H1 (cell line): ENCODE measurements around the gene PRMT2. TPM values are rescaled to one million over a fixed set of nuclear protein-coding genes. Genes with fewer than 3 reads are reported as not detected.

Experiments
- CTCF ChIA-PET: fragments of 300-600 bp; sonication (Branson Sonifier 250); formaldehyde crosslinking; loops from one replicate; lab custom pipeline; 2021; ENCODE audit not compliant: partially characterized antibody; lab: Charles Lee
- POLR2A ChIA-PET: fragments of 300-600 bp; sonication (Branson Sonifier 250); formaldehyde crosslinking; loops from one replicate; lab custom pipeline; 2021; ENCODE audit warnings: inconsistent platforms; ENCODE audit not compliant: partially characterized antibody; lab: Charles Lee
- DNase-seq, 2 experiments: peaks; one replicate each; pipeline versions ENCODE4 v3.0.0 to v3.0.0-alpha.2; 2010 to 2022; ENCODE audit warnings: low spot score in 2 of 2, low read depth in 1 of 2, mixed read lengths in 1 of 2
- FAIRE-seq: peaks from 2 replicates; lab custom pipeline; 2011; peaks lifted over from hg19 to GRCh38; lab: Jason Lieb, UNC
- H2AFZ ChIP-seq: 2 replicates; pipeline ENCODE4 v1.8.1; 2012; ENCODE audit warnings: low read length, inconsistent platforms
- H2AK5ac ChIP-seq: 2 replicates; pipeline ENCODE4 v1.6.1; 2013; ENCODE audit warnings: low read depth, low read length
- H2BK120ac ChIP-seq: replicated peaks from 2 replicates; pipeline ENCODE3; 2013; ENCODE audit warnings: low read depth, low read length, inconsistent platforms
- H2BK12ac ChIP-seq: 2 replicates; pipeline ENCODE4 v1.6.1; 2013; ENCODE audit warnings: low read depth, low read length
- H2BK15ac ChIP-seq: 2 replicates; pipeline ENCODE4 v1.6.1; 2013; ENCODE audit warnings: low read length
- H2BK20ac ChIP-seq: 2 replicates; pipeline ENCODE4 v1.6.1; 2013; ENCODE audit warnings: low read length
- H2BK5ac ChIP-seq: 2 replicates; pipeline ENCODE4 v1.6.1; 2013; ENCODE audit warnings: low read depth, low read length
- H3K14ac ChIP-seq: 2 replicates; pipeline ENCODE4 v1.6.1; 2013; ENCODE audit warnings: inconsistent platforms; ENCODE audit not compliant: insufficient read length
- H3K18ac ChIP-seq: 2 replicates; pipeline ENCODE4 v1.6.1; 2013; ENCODE audit warnings: low read length; ENCODE audit errors: extremely low read depth
- H3K23ac ChIP-seq: 2 replicates; pipeline ENCODE4 v1.6.1; 2013; ENCODE audit warnings: inconsistent platforms; ENCODE audit not compliant: insufficient read length
- H3K23me2 ChIP-seq: 2 replicates; pipeline ENCODE4 v1.6.1; 2013; ENCODE audit warnings: low read depth, low read length
- H3K27ac ChIP-seq: 2 replicates; pipeline ENCODE4 v1.6.1; 2011; ENCODE audit warnings: low read depth, low read length, inconsistent platforms
- H3K27me3 ChIP-seq, 4 experiments: replicated peaks in 1 of 4; 1 replicate in 1 of 4; 2 replicates in 3 of 4; pipeline versions ENCODE4 v1.6.1 to v1.8.1; 2011 to 2013; ENCODE audit warnings: low read length in 3 of 4, mild to moderate bottlenecking in 3 of 4, inconsistent platforms in 2 of 4, mixed read lengths in 2 of 4, moderate library complexity in 1 of 4; ENCODE audit not compliant: control insufficient read depth in 3 of 4, insufficient read depth in 3 of 4; ENCODE audit errors: extremely low read depth in 1 of 4
- H3K36me3 ChIP-seq, 4 experiments: 2 replicates each; pipeline versions ENCODE4 v1.6.1 to v1.8.1; 2011 to 2013; ENCODE audit warnings: mild to moderate bottlenecking in 4 of 4, low read length in 3 of 4, moderate library complexity in 2 of 4, control low read depth in 1 of 4, inconsistent platforms in 1 of 4; ENCODE audit not compliant: insufficient read depth in 4 of 4, control insufficient read depth in 2 of 4
- H3K4ac ChIP-seq: replicated peaks from 2 replicates; pipeline ENCODE3; 2013; ENCODE audit warnings: low read length, low read depth, mixed read lengths, inconsistent platforms; ENCODE audit not compliant: insufficient read length
- H3K4me1 ChIP-seq, 4 experiments: replicated peaks in 1 of 4; 1 replicate in 1 of 4; 2 replicates in 3 of 4; pipeline versions ENCODE4 v1.6.1 to v1.8.1; 2011 to 2013; ENCODE audit warnings: low read length in 3 of 4, inconsistent platforms in 2 of 4, mixed read lengths in 1 of 4; ENCODE audit not compliant: insufficient read depth in 4 of 4, control insufficient read depth in 3 of 4
- H3K4me2 ChIP-seq, 2 experiments: 2 replicates each; pipeline versions ENCODE4 v1.6.1 to v1.8.1; 2011 to 2013; ENCODE audit warnings: low read depth in 2 of 2, low read length in 2 of 2, control low read depth in 1 of 2, inconsistent platforms in 1 of 2, mild to moderate bottlenecking in 1 of 2; ENCODE audit not compliant: insufficient read depth in 1 of 2
- H3K4me3 ChIP-seq, 4 experiments: fragments of 200-600, 300-600 bp in 1 of 4; sonication (generic), shearing (Covaris generic), sonication (Bioruptor Twin) in 1 of 4; 2 replicates each; pipeline versions ENCODE4 v1.5.1 to v1.8.1; 2011 to 2016; ENCODE audit warnings: low read length in 4 of 4, low read depth in 3 of 4, control low read depth in 2 of 4, inconsistent platforms in 2 of 4, mild to moderate bottlenecking in 2 of 4, mixed read lengths in 1 of 4, moderate library complexity in 1 of 4; ENCODE audit not compliant: insufficient read depth in 2 of 4; ENCODE audit errors: extremely low read depth in 1 of 4
- H3K56ac ChIP-seq: replicated peaks from 2 replicates; pipeline ENCODE3; 2013; ENCODE audit warnings: low read depth, mild to moderate bottlenecking, mixed read lengths, low read length, inconsistent platforms; ENCODE audit not compliant: insufficient read length
- H3K79me1 ChIP-seq: 2 replicates; pipeline ENCODE4 v1.6.1; 2013; ENCODE audit warnings: low read depth, low read length, control low read depth
- H3K79me2 ChIP-seq, 2 experiments: 2 replicates each; pipeline versions ENCODE4 v1.6.1 to v1.8.1; 2012 to 2013; ENCODE audit warnings: low read length in 2 of 2, mild to moderate bottlenecking in 2 of 2, inconsistent platforms in 1 of 2; ENCODE audit not compliant: insufficient read depth in 2 of 2, control insufficient read depth in 1 of 2
- H3K9ac ChIP-seq, 4 experiments: replicated peaks in 1 of 4; 1 replicate in 1 of 4; 2 replicates in 3 of 4; pipeline versions ENCODE4 v1.6.1 to v1.8.1; 2011 to 2013; ENCODE audit warnings: low read depth in 3 of 4, low read length in 3 of 4, control low read depth in 2 of 4, mild to moderate bottlenecking in 2 of 4, moderate library complexity in 2 of 4, inconsistent platforms in 1 of 4; ENCODE audit errors: extremely low read depth in 1 of 4
- H3K9me3 ChIP-seq, 2 experiments: 2 replicates each; pipeline versions ENCODE4 v1.6.1 to v1.8.1; 2012 to 2013; ENCODE audit warnings: mild to moderate bottlenecking in 2 of 2, moderate library complexity in 2 of 2, control low read depth in 1 of 2, inconsistent platforms in 1 of 2, low read depth in 1 of 2, low read length in 1 of 2, mixed read lengths in 1 of 2; ENCODE audit not compliant: insufficient read depth in 2 of 2
- H4K20me1 ChIP-seq, 2 experiments: replicated peaks in 1 of 2; 2 replicates each; pipeline versions ENCODE3 to v1.8.1; 2011 to 2013; ENCODE audit warnings: inconsistent platforms in 2 of 2, low read length in 2 of 2, mild to moderate bottlenecking in 1 of 2; ENCODE audit not compliant: insufficient read depth in 2 of 2, control insufficient read depth in 1 of 2
- H4K5ac ChIP-seq: 2 replicates; pipeline ENCODE4 v1.6.1; 2013; ENCODE audit warnings: low read length, low read depth, mixed read lengths, inconsistent platforms; ENCODE audit not compliant: insufficient read length
- H4K8ac ChIP-seq: 2 replicates; pipeline ENCODE4 v1.8.0; 2013; ENCODE audit warnings: mild to moderate bottlenecking, moderate library complexity, low read length, inconsistent platforms; ENCODE audit not compliant: insufficient read depth; ENCODE audit errors: extremely low read depth
- H4K91ac ChIP-seq: replicated peaks from 2 replicates; pipeline ENCODE3; 2013; ENCODE audit warnings: low read length, mixed read lengths, inconsistent platforms; ENCODE audit not compliant: insufficient read length
- CREB1 ChIP-seq: IDR thresholded peaks from 2 replicates; pipeline ENCODE4 v1.6.1; 2012; ENCODE audit warnings: inconsistent platforms
- PHF8 ChIP-seq: fragments of 200-600 bp; sonication (generic); conservative IDR thresholded peaks from 2 replicates; pipeline ENCODE4 v1.7.1; 2012; ENCODE audit warnings: low read depth, mild to moderate bottlenecking, inconsistent platforms, low read length, moderate library complexity
- POLR2AphosphoS5 ChIP-seq: IDR thresholded peaks from 2 replicates; pipeline ENCODE4 v1.6.1; 2011; ENCODE audit warnings: low read depth, low read length
- SIRT6 ChIP-seq: IDR thresholded peaks from one replicate; pipeline ENCODE4 v1.7.1; 2012; ENCODE audit warnings: low read length, inconsistent platforms
- ZNF274 ChIP-seq: IDR thresholded peaks from 2 replicates; pipeline ENCODE4 v1.7.0; 2012; ENCODE audit warnings: low read length, borderline replicate concordance; ENCODE audit errors: extremely low read depth
- WGBS, 2 experiments: shearing (Covaris generic) in 1 of 2; methylation state at CpG; one replicate each; pipeline versions ENCODE4 v1.1.6 to v1.1.7; 2013 to 2015; ENCODE audit warnings: low lambda C conversion rate in 2 of 2, mixed read lengths in 2 of 2, inconsistent platforms in 1 of 2, low coverage in 1 of 2, missing lambda C conversion rate in 1 of 2; ENCODE audit not compliant: insufficient replicate concordance in 2 of 2, insufficient coverage in 1 of 2, insufficient read length in 1 of 2; ENCODE audit errors: extremely low coverage in 1 of 2, missing lambda C conversion rate in 1 of 2; 5-methylcytosine and 5-hydroxymethylcytosine counted together
- polyA plus RNA-seq, 7 experiments: library from polyadenylated mRNA; depleted of rRNA in 3 of 7; stranded (reverse) in 5 of 7; unstranded in 2 of 7; fragments of >200 nt in 5 of 7; fragments of 200-250 nt in 2 of 7; gene quantifications; 1 replicate in 5 of 7; 2 replicates in 1 of 7; 4 replicates in 1 of 7; pipeline versions ENCODE4 v1.2.1 to v1.2.3, GENCODE V29; 2011 to 2013; ENCODE audit warnings: missing spikeins in 2 of 7, mixed read lengths in 2 of 7
- total RNA-seq: library from RNA; stranded (reverse); fragmentation: NEBNext Ultra II Directional; extraction: Animal tissue kit (Norgen Biotek cat#: 25700); gene quantifications from 2 replicates; pipeline ENCODE4 v1.2.1, GENCODE V29; 2021

The PRMT2 gene
- total and polyA plus RNA-seq, 2 of the 8 experiments (the other 6 are each of a cell fraction or from before 2014, with no cell fraction given): 45.8 to 59.2 TPM

DNA sequence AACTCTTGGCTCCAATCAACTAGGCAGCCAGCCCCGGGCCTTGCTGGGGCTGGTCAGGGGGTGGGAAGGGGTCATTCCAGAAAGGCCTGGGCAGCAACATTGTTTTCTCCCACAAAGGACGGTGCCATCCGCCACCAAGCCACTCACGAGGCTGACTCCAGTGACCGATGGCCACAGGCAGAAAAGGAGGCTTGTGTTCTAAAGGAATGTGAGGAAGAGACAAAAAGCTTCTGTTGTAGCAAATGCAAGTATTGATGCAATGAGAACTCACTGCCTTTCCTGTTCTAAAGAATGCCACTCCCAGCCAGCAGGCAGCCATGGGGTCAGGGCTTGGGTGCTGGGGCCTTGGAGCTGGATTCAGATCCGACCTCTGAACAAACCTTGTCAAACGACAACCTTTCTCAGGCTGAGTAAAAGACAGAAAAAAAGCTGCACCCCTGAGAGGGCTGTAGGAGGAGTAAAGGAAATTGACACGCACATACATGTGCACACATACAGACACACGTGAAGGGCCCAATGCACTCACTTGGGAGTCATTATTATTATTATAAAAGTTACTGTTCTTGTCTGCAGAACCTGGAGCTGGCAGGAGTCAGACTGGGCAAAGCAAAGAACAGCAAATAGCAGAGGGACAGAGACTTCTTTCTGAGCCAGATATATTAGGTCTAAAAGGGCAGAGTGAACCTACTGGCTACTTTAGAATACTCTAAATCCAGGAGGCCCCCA, 13.9 kb upstream of the PRMT2 start:
- H3K27ac ChIP-seq: no peak overlapping the region
- peaks cover 9 to 17% of the 10 kb centered on the region in 2 experiments for H3K9me3 ChIP-seq
- H4K5ac ChIP-seq: no peak overlapping the region
- CTCF ChIA-PET: interaction anchor here (0.7 to 2.4 kb wide), 4 partner anchors 13 to 39 kb away, joined by 3 to 6 read pairs (median 4); no protein-coding TSS in a partner anchor
- POLR2A ChIA-PET: interaction anchor here (3.3 kb wide), 1 partner anchor 14 kb away, joined by 18 read pairs; the partner anchor contains the start of gene PRMT2
- no peak overlapping the region for H2BK15ac ChIP-seq
- no peaks in the 10 kb centered on the region for H4K20me1 ChIP-seq
- no peak overlapping the region for H2BK120ac ChIP-seq
- H3K4me2 ChIP-seq: no peak overlapping the region
- no peak overlapping the region for H2AK5ac ChIP-seq
- H3K23me2 ChIP-seq: no peaks in the 10 kb centered on the region
- 89% methylated on average over 9 of the region's 9 CpGs; no CpG with 5 or more reads in 1 of the 2 experiments for WGBS, 2 experiments
- H3K18ac ChIP-seq: no peak overlapping the region
- no peak overlapping the region for H3K14ac ChIP-seq
- H2BK20ac ChIP-seq: no peak overlapping the region
- H3K4me1 ChIP-seq: no peaks in the 10 kb centered on the region; a peak in 2 of 7 replicates
- no peak overlapping the region for H3K56ac ChIP-seq
- no peaks in the 10 kb centered on the region for H3K36me3 ChIP-seq
- TF ChIP-seq ZNF274: no peak
- TF ChIP-seq POLR2AphosphoS5: no peak
- TF ChIP-seq CREB1: no peak
- TF ChIP-seq PHF8: no peak
- no peak for TF ChIP-seq SIRT6
- FAIRE-seq: no peak
- H2BK5ac ChIP-seq: no peak overlapping the region
- no peaks in the 10 kb centered on the region for H3K79me1 ChIP-seq
- H3K4ac ChIP-seq: no peak overlapping the region
- no peak overlapping the region for H3K23ac ChIP-seq
- H2BK12ac ChIP-seq: no peak overlapping the region
- H3K79me2 ChIP-seq: no peaks in the 10 kb centered on the region
- no peak overlapping the region for H3K9ac ChIP-seq
- H4K91ac ChIP-seq: no peak overlapping the region
- H2AFZ ChIP-seq: no peak overlapping the region
- no peak overlapping the region for H3K4me3 ChIP-seq
- H4K8ac ChIP-seq: no peak overlapping the region; the same call in 1 of the 2 replicates
- no peaks in the 10 kb centered on the region for H3K27me3 ChIP-seq
- DNase-seq: no peak
